ENCODE results near the gene LRRD1. TPM values are rescaled to one million over a fixed set of nuclear protein-coding genes. Genes with fewer than 3 reads are reported as not detected.
"Not testable (repeated sequence)": the region's sequence is repeated elsewhere in the genome, so short reads cannot be mapped to it uniquely, and the experiment has no call there.

The LRRD1 gene
- total RNA-seq, 2 donors from 2014 or later, result not detected

DNA sequence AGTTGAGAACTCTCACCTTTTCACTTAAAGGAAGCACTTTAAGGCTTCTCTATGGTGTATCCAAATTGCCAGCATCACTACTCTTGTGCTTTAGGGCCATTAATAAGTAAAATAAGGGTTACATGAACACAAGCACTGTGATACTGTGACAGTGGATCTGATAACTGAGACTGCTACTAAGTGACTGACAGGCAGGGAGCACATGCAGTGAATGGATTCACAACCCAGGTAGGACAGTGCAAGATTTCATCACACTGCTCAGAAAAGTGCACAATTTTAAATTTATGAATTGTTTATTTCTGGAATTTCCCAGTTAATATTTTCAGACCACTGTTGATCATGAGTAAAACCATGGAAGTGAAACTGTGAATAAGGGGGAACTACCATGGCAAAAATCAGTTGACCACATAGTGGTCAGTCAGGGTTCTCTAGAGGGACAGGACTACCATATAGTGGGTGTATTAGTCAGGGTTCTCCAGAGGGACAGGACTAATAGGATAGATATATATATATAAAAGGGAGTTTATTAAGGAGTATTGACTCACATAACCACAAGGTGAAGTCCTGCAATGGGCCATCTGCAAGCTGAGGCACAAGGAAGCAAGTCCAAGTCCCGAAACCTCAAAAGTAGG is 23.7 kb downstream of the LRRD1 start:
- no peaks in the 10 kb centered on the region for H3K36me3 Mint-ChIP-seq
- ATAC-seq (no peak), DNase-seq (ENCODE audit: low spot score in 2 of 2) (no peak)
- no peaks in the 10 kb centered on the region for H3K9me3 Mint-ChIP-seq
- H3K27ac Mint-ChIP-seq, result no peak overlapping the region

- DNase-seq (ENCODE audit: low spot score in 2 of 2) (no peak), ATAC-seq (no peak)
- H3K27ac Mint-ChIP-seq, result no peak overlapping the region
- no peaks in the 10 kb centered on the region for H3K36me3 Mint-ChIP-seq
- no peaks in the 10 kb centered on the region for H3K9me3 Mint-ChIP-seq
Observed at GRCh38 chr7:92150450-92151017, 28.4 kb downstream of the LRRD1 start.

GRCh38 chr7:92149736-92150239 is 29.2 kb downstream of the LRRD1 start:
- no peak overlapping the region for H3K27ac Mint-ChIP-seq
- ATAC-seq (no peak), DNase-seq (ENCODE audit: low spot score in 2 of 2) (no peak)
- H3K36me3 Mint-ChIP-seq, result no peaks in the 10 kb centered on the region
- H3K9me3 Mint-ChIP-seq, result no peaks in the 10 kb centered on the region

DNA sequence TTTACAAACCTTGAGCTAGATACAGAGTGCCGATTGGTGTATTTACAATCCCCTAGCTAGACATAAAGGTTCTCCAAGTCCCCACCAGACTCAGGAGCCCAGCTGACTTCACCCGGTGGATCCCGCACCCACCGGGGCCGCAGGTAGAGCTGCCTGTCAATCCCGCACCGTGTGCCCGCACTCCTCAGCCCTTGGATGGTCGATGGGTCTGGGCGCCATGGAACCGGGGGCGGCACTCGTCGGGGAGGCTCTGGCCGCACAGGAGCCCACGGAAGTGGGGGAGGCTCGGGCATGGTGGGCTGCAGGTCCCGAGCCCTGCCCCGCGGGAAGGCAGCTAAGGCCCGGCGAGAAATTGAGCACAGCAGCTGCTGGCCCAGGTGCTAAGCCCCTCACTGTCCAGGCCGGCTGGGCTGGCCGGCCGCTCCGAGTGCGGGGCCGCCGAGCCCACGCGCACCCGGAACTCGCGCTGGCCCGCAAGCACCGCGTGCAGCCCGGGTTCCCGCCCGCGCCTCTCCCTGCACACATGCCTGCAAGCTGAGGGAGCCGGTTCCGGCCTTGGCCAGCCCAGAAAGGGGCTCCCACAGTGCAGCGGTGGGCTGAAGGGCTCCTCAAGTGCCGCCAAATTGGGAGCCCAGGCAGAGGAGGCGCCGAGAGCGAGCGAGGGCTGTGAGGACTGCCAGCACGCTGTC is 35.6 kb downstream of the LRRD1 start:
- ATAC-seq; H3K36me3 Mint-ChIP-seq; DNase-seq (ENCODE audit: low spot score in 2 of 2); H3K27ac Mint-ChIP-seq; H3K9me3 Mint-ChIP-seq: not testable (repeated sequence)

DNA sequence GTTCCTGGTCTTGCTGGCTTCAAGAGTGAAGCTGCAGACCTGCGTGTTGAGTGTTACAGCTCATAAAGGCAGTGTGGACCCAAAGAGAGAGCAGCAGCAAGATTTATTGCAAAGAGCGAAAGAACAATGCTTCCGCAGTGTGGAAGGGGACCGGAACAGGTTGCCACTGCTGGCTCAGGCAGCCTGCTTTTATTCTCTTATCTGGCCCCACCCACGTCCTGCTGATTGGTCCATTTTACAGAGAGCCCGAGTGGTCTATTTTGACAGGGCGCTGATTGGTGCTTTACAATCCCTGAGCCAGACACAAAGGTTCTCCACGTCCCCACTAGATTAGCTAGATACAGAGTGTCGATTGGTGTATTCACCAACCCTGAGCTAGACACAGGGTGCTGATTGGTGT is 36.2 kb downstream of the LRRD1 start:
- H3K36me3 Mint-ChIP-seq; DNase-seq (ENCODE audit: low spot score in 2 of 2); ATAC-seq; H3K27ac Mint-ChIP-seq; H3K9me3 Mint-ChIP-seq: not testable (repeated sequence)

GRCh38 chr7:92141161-92141560 is 37.8 kb downstream of the LRRD1 start:
- DNase-seq (ENCODE audit: low spot score in 2 of 2) (no peak), ATAC-seq (no peak)
- Mint-ChIP-seq H3K27ac (no peak overlapping the region), H3K36me3 (no peaks in the 10 kb centered on the region), H3K9me3 (no peaks in the 10 kb centered on the region)

GRCh38 chr7:92137557-92137956 is 41.4 kb downstream of the LRRD1 start:
- DNase-seq (ENCODE audit: low spot score in 2 of 2) (no peak), ATAC-seq (no peak)
- Mint-ChIP-seq H3K9me3 (no peaks in the 10 kb centered on the region), H3K27ac (no peak overlapping the region), H3K36me3 (peaks cover 7 to 9% of the 10 kb centered on the region in 2 donors)

GRCh38 chr7:92135052-92135889 is 43.7 kb downstream of the LRRD1 start:
- ATAC-seq (no peak), DNase-seq (ENCODE audit: low spot score in 2 of 2) (no peak)
- H3K36me3 Mint-ChIP-seq, result peaks cover 7 to 15% of the 10 kb centered on the region in 2 donors
- no peaks in the 10 kb centered on the region for H3K9me3 Mint-ChIP-seq
- peak overlapping the region; percentile 93 to 97 for H3K27ac Mint-ChIP-seq

- Mint-ChIP-seq H3K36me3 (peaks cover 12 to 15% of the 10 kb centered on the region in 2 donors), H3K27ac (peak within 1 kb of the TSS; percentile 93 to 97), H3K9me3 (no peaks in the 10 kb centered on the region)
- ATAC-seq (peak; percentile 92 to 94), DNase-seq (ENCODE audit: low spot score in 2 of 2) (peak; percentile 92 to 93)
Observed at GRCh38 chr7:92134271-92135051, 44.5 kb downstream of the LRRD1 start, which contains the start of gene CYP51A1. Gene CYP51A1 (minus strand): TSS chr7:92134477. CDS start chr7:92134364, 113 bp downstream.

DNA sequence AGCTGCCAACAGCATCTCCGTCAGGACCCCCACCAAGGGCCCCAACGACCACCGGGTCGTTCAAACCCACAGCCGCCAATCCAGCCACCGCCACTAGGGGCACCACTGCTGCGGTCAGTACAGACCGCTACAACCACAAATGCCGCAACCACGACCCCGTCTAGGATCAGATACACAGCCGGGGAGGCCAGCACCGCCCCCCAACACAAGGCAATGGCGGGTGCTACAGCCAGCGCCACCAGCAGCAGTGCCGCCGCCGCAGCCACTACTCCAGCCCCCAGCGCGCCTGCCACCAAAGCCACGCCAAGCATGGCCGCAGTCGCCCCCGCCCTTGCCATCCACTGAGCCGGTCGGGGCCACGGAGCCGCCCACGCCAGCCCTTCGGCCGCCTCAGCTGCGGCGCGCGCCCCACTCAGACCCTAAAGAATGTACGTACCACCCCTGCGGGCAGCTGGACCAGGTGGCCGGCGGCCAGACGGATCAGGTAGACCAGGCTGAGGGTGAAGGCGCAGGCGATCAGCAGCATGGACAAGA is 45.1 kb downstream of the LRRD1 start:
- peak; percentile 62 to 75 for DNase-seq (ENCODE audit: low spot score in 2 of 2)
- ATAC-seq, result peak; percentile 27 to 45
- H3K36me3 Mint-ChIP-seq, result peaks cover 15 to 19% of the 10 kb centered on the region in 2 donors
- no peaks in the 10 kb centered on the region for H3K9me3 Mint-ChIP-seq
- H3K27ac Mint-ChIP-seq, result peak overlapping the region; percentile 93 to 97

DNA sequence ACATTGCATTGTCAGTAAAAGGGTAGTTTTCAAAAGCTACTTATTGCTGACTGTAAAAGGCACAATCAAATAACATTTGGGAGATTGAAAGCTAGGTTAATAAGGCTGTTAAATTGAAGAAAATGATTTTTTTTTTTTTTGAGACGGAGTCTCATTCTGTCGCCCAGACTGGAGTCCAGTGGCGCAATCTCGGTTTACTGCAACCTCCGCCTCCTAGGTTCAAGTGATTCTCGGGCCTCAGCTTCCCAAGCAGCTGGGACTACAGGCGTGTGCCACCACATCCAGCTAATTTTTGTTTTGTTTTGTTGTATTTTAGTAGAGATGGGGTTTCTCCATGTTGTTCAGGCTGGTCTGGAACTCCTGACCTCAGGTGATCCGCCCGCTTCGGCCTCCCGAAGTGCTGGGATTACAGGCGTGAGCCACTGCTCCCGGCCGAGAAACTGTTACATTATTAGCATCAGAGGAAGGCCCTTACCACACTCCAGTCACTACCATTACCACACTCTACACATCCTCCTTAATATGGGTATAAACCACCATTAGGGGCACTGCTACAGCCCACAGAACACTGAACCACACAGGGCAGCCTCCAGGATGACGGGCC is 45.7 kb downstream of the LRRD1 start:
- Mint-ChIP-seq H3K36me3 (peaks cover 15 to 21% of the 10 kb centered on the region in 2 donors), H3K9me3 (no peaks in the 10 kb centered on the region), H3K27ac (peak overlapping the region; percentile 93 to 96)
- ATAC-seq, result peak in 1 of 2 donors; percentile 15
- DNase-seq (ENCODE audit: low spot score in 2 of 2), result no peak

DNA sequence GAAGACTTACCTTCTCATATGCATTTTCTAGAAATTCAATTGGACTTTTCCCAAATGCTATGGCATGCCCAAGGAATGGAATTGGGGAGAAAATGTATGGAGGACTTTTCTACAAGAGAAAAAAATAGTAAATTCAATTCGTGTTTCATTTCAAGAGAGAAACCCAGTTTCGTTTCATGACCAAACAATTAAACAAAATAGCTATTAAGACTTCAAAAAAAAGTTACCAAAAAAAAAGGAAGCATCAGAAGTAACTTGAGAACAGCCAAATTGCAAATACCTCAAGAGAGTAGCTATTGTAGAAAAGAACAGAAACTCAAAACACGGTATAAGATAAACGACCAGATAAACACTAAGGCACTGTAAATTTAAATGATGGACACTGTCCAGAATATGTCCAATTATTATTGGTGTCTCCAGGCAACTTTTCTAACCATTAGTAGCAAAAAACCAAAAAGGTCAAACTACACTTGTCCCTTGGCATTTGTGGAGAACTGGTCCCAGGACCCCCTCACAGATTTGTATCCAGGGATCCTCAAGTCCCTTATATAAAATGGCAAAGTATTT is 47.1 kb downstream of the LRRD1 start:
- ATAC-seq (no peak), DNase-seq (ENCODE audit: low spot score in 2 of 2) (no peak)
- H3K36me3 Mint-ChIP-seq, result peaks cover 15 to 30% of the 10 kb centered on the region in 2 donors
- no peaks in the 10 kb centered on the region for H3K9me3 Mint-ChIP-seq
- H3K27ac Mint-ChIP-seq, result no peak overlapping the region

DNA sequence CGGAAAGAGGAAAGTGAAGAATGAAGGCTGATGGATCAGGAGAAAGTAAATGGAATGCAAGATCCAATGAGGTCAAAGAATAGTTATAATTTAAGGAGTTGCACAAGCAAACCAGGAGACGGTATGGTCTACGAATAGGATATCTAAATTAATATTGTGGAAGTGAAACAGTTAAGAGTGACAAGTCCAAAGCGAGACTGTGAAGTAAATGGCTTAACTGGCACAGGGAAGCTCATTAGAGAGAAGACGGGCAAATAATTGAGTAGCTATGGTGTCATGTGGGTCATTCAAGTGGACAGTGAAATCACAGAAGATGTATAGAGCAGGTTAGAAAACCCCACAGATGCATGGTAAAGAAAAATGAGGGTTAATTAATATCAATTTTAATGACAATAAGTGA is 47.8 kb downstream of the LRRD1 start:
- peaks cover 15 to 35% of the 10 kb centered on the region in 2 donors for H3K36me3 Mint-ChIP-seq
- no peak for ATAC-seq
- no peaks in the 10 kb centered on the region for H3K9me3 Mint-ChIP-seq
- DNase-seq (ENCODE audit: low spot score in 2 of 2), result no peak
- H3K27ac Mint-ChIP-seq, result no peak overlapping the region

DNA sequence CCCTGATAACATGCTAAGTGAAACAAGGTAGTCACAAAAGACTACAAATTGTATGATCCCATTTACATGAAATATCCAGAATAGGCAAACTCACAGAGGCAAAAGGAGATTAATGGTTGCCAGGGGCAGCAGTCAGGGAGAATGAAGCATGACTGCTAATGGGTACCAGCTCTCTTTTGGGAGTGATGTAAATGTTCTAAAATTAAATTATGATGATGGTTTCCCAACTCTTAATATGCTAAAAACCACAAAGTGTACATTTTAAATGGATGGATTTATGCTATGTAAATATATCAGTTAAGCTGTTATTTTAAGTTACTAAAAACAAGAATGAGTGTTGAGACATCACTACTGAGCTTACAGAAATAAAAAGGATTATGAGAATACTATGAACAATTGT is 57.3 kb downstream of the LRRD1 start:
- H3K36me3 Mint-ChIP-seq, result peaks cover 26 to 77% of the 10 kb centered on the region in 2 donors

DNA sequence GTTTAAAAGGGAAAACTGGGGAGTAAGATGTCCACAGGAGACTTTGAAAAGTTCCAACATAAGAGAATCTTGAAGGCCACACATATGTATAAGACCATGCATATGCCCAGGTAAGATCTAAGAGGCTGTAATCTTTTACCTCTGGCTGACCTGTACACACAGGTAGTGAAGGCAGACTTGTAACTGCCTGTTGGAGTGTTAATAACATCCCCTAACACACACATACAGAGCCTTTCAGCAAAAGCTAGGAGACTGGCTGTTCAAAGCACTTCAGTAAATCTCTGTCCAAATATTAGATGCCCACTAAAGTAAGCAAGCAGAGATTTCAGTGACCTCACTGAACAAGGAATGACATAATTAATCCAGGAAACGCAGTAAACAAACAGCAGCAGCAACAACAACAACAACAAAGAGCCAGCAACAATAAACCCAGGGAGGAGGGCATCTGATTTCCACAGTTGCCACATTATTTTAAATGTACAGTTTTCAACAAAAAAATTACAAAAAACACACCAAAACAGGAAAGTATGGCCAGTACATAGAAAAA is 59.7 kb downstream of the LRRD1 start:
- Mint-ChIP-seq H3K27ac (no peak overlapping the region), H3K9me3 (no peaks in the 10 kb centered on the region), H3K36me3 (peaks cover 23 to 84% of the 10 kb centered on the region in 2 donors)
- DNase-seq (ENCODE audit: low spot score in 2 of 2) (no peak), ATAC-seq (no peak)

More for the DNA sequence above, 57.3 kb downstream of the LRRD1 start:
- no peak for ATAC-seq
- Mint-ChIP-seq H3K27ac (no peak overlapping the region), H3K9me3 (no peaks in the 10 kb centered on the region)
- no peak for DNase-seq (ENCODE audit: low spot score in 2 of 2)

Data from activated naive CD4-positive, alpha-beta T cell treated with anti-CD3 and anti-CD28 coated beads, Interleukin-2, amount 50 U/mL, for 72 hours (primary cell).